Activated CD4-positive, alpha-beta T cell treated with anti-CD3 and anti-CD28 coated beads, Interleukin-10, Interleukin-2, amounts not matched to agents 100 ng/mL and 50 ng/mL, durations not matched to agents 16 hours and 8 hours (primary cell): ENCODE results near the gene CFAP74.
"Not testable (repeated sequence)": the region's sequence is repeated elsewhere in the genome, so short reads cannot be mapped to it uniquely, and the experiment has no call there.

ENCODE experiments used
- DNase-seq: peaks from one replicate; pipeline ENCODE4 v3.0.0-alpha.2; 2020

CFAP74 gene

DNA sequence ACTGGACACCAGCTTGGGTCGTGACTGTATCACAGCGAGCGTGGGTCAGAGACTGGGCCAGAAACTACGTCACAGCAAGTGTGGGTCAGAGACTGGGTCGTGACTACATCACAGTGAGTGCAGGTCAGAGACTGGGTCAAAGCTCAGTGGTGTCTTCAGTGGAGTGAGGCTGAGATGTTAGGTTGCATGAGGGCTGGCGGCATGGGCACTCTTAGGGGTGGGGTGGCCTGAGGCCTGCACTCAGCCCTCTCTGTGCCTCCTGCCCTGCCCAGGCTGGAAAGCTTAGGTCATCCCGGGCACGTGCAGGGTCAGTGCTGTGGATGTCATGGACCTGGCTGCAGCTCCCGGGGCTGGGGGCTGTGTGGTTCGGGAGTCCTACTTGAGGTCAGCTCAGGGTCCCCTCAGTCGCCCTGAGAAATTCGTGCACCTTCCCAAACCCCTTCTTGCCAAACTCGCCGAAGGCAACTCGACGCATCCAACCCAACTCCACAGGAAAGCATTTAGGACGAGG lies 19.0 kb downstream of the CFAP74 start:
- DNase-seq, result no peak

DNA sequence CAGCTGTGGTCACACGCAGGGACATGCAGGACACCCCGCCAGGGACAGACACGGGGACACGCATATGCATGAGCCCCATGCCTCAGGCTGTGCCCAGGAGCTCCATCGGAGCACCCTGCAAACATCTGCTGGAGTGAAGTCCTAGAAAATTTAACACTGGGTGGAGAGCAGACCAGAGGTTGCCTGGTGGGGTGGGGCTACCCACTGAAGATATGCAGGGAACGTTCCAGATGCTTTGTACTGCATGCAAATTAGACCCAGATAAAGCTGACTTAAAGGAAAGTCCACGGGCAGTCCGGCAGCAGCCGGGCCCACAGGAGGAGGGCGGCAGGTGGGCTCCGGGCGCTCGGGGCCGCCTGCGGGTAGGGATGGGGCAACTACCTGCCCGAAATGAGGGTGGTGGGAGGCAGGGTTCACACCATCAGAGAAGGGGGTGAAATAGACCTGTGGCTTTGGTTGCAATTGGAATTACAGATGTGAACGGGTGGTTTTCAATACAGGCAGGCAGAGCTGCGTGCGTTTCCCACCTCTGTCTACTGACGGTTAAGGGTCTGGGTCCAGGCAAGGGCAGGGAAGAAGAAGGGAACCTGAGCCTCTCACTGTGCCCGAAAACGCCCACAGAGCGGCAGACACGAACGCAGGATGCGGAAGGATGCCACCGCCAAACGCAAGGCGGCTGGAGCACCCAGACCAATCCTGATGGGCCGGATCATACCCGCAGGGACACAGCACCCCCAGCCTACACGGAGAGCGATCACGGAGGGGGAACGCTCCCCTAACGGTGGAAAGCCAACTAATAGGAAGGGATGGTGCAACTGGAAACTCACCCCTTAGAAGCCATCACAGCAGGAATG lies 21.0 kb downstream of the CFAP74 start:
- DNase-seq, result no peak

DNA sequence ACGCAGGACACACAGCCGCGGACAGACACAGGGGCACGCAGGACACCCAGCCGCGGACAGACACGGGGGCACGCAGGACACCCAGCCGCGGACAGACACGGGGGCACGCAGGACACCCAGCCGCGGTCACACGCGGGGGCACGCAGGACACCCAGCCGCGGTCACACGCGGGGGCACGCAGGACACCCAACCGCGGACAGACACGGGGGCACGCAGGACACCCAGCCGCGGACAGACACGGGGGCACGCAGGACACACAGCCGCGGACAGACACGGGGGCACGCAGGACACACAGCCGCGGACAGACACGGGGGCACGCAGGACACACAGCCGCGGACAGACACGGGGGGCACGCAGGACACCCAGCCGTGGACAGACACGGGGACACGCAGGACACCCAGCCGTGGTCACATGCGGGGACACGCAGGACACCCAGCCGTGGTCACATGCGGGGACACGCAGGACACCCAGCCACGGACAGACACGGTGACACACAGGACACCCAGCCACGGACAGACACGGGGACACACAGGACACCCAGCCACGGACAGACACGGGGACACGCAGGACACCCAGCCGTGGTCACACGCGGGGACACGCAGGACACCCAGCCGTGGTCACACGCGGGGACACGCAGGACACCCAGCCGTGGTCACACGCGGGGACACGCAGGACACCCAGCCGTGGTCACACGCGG lies 21.8 kb downstream of the CFAP74 start:
- not testable (repeated sequence) for DNase-seq

DNA sequence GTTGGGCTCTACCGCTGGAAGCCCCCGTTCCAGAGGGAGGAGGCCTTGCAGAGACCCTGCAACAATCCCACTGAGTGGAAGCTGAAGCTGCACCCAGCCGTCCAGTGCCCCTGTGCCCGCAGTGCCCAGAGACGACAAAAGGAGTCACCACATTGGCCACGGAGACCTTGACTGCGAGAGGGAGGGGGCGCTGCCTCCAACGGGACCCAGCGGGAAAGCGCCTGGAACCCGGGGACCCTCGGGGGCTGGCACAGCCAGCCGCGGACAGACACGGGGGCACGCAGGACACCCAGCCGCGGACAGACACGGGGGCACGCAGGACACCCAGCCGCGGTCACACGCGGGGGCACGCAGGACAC lies 22.5 kb downstream of the CFAP74 start:
- DNase-seq, result no peak

DNA sequence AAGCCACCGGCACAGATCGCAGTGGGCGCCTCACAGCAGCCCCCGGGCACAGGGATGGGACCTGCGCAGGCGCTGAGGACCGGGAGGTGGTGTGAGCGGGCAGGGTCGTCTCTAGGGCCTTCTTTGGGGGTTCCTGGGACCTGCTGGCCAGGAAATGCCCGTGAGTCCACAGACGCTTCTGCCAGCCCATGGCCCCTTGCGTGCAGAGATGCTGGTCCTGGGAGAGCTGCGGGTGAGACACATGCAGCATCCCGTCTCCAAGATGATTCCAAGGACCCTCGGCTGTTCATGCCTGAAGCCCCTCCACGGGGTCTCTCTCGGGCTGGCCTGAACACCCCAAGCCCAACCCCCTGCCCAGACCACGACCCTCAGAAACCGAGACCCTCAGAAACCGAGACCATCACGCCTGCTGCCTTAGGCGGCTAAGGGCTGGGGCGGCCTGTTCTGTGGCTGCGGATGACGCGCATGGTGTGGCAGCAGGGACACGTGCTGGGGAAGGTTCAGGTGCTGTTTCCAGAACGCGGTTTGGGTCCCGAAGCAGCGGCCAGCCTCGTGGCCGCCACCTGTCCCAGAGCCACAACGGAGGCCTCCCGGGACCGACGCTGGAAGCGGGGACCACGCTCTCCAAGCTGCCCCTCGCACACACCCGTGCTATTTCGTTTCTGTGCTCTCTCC lies 23.0 kb downstream of the CFAP74 start:
- no peak for DNase-seq

DNA sequence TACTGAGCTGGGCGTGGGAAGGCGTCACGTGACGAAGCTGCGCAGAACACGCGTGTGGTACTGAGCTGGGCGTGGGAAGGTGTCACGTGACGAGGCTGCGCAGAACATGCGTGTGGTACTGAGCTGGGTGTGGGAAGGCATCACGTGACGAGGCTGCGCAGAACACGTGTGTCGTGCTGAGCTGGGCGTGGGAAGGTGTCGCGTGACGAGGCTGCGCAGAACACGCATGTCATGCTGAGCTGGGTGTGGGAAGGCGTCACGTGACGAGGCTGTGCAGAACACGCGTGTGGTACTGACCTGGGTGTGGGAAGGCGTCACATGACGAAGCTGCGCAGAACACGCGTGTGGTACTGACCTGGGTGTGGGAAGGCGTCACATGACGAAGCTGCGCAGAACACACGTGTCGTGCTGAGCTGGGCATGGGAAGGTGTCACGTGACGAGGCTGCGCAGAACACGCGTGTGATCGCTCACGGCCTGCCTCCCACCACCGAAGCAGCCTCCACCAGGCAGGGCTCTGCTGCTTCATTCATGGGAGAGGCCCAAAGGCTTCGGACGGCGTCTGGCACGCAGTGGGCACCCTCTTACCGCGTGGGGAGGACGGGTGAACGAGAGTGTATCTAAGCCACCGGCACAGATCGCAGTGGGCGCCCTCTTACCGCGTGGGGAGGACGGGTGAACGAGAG lies 24.0 kb downstream of the CFAP74 start:
- DNase-seq, result no peak

DNA sequence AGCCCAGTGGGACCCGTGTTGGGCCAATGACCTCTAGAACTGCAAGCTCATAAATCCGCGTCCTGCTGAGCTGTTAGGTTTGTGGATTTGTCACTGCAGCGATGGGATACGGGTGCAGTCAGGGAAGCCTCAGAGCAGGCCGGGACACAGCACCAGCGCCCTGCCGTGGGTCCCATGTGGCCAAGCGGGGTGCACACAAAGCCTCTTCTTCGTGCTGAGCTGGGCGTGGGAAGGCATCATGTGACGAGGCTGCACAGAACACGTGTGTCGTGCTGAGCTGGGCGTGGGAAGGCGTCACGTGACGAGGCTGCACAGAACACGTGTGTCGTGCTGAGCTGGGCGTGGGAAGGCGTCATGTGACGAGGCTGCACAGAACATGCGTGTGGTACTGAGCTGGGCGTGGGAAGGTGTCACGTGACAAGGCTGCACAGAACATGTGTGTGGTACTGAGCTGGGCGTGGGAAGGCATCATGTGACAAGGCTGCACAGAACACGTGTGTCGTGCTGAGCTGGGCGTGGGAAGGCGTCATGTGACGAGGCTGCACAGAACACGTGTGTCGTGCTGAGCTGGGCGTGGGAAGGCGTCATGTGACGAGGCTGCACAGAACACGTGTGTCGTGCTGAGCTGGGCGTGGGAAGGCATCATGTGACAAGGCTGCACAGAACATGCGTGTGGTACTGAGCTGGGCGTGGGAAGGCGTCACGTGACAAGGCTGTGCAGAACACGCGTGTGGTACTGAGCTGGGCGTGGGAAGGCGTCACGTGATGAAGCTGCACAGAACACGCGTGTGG lies 24.7 kb downstream of the CFAP74 start:
- not testable (repeated sequence) for DNase-seq

DNA sequence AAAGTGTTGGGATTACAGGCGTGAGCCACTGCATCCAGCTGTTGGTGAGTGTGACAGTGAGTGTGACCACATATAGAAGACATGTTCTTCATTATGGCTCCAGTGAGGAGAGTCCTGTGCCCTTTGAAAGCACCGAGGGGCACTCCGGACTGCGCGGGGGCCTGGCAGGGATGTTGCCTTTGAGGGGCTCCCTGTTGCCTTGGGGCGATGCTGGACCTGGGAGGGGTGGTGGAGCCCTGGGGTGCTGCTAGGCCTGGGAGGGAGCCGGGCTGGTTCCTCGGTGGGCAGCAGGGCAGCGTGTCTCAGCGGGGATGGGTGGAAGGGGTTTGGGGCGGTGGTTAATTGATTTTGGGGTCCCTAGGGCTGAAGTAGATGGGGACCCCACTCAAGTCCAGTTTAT lies 25.5 kb downstream of the CFAP74 start:
- DNase-seq, result no peak

DNA sequence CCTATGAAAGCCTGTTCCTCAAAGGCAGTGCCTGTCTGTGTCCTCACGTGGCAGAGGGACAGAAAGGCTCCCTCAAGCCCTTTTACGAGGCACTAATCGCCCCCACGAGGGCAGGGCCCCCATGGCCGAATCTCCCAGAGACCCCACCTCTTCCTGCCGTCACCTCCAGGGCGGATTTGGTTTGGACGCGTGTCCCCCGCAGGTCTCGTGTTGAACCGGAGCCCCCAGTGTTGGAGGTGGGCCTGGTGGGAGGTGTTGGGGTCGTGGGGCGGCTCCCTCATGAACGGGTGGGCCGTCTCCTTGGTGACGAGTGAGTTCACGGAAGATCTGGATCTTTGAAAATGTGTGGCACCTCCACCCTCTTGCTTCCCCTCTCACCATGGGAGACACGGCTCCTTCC lies 27.6 kb downstream of the CFAP74 start:
- no peak for DNase-seq

DNA sequence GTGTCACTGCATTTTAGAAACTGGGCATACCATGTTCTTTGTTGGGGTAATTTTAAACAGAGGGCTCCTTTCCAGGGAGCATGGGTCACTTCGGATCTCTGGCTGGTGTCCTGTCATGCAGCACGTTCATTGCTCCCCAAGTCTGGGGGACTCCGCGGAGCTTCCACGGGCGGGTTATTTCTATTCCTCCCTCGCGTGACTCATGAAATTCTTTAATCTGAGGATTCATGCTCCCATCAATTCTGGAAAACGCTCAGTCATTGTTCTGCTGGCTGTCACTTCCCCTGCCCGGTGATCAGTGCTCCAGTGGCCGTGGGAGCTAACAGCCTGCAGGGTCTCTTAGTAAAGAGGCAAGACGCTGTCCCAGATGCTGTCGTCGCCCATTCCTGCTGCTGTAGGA lies 28.1 kb downstream of the CFAP74 start:
- no peak for DNase-seq

DNA sequence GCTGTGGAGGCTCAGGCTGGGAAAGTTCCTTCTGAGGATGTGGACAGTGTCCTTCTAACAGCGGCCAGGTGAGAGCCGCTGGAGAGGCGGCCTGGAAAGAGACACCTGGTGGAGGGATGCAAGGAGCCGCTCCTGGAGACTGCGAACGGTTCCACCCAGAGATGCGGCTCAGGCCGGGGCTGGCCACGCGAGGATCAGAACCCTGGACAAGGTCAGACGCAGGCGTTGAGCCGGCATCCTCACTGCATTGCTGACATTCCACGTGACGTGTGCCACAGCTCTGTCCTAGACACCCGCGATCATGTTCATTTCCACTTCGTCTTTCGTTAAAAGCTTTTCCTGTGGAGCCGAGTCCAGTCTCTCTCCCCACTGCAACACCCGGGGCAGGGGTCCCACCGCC lies 28.8 kb downstream of the CFAP74 start:
- DNase-seq, result no peak

DNA sequence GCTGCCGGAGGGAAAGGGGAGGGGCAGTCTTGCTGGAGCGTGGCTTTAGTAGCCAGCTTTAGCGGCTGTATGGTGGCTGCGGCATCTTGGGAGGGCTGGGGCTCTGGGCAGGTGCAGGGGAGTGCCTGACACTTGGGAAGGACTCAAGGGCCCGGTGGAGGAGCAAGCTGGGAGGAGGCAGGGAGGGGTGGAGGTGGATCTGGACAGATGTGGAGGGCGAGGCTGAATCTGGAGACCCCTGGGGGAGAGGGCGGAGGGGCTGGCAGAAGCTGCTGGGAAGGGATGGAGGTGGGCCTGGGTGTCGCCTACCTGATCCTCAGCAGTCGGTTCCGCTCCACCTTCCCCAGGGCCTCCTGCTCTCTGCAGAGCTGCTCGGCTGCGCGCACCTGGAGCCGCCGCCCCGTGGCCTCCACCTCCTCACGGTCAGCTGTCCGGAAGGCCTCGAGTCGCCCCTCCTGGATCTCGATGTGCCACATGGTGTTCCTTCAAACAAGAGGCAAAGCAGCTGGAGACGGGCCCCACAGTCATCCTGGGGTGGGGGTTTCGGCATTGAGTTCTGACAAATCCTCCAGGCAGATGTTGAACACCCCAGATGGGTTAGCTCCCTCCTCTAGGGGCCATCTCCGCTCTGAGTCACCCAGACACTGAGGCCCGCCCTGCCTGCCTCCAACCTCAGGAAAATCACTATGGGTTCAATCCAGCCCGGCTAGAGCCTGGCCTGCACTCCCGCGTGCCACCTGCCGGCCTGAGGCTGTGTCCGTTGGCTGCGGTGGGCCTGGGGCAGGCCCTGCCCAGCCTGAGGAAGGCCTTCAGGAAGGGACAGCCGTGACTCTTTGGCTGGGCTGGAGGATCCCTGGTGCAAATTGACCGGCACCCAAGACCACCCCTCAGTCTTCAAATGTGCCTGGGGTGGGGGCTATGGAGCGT lies 29.6 kb downstream of the CFAP74 start:
- DNase-seq, result no peak

DNA sequence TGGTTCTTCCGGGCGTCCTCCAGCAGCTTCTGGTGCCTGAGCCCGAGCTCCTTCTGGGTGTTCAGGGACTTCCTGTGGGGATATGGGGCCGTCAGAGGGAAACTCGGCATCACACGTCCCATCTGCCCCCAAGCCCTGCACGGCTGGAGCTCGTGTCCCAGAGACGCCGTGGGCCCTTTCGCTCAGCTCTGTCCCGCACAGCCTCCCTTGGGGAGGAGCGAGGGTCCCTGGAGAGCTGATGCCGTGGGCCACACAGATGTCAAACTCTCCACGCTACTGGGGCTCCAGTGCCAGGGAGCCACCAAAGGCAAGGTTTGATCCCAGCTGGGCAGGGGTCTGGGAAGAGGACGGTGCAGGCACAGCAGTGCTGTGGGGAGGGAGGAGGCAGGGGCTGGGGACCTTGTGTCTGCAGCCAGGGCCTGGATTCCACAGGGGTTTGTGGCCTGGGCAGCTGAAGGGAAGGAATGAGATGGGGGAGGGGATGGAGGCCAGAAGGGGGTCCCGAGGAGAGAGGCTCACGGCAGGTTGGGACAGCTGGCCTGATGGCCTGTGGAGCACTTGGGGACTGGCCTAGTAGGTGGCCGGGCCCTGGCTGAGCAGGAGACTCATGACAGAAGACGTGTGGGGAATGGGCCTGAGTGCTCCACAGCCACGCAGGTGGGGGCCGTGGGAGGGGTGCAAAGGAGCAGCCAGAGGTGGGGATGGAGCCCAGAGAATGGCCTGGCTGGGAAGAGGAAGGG lies 30.4 kb downstream of the CFAP74 start:
- DNase-seq, result no peak

DNA sequence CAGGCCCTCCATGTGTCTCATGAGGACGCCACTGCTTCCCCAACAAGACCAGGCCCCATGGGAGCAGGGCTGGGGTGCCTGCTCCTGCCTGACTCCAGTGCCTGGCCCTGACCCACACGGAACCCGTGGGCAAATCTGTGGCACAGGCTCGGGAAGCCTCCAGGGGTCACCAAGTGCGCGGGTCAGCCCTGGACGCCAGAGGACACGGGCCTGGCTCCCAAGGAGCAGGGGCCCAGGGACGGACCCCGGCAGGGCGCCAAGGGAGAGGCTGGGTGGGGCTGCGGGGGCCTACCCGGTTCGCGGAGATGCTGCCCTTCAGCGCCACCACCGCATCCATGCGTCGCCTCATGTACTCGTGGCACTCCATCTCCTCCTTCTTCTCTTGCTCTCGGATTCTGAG lies 31.9 kb downstream of the CFAP74 start:
- DNase-seq, result no peak

DNA sequence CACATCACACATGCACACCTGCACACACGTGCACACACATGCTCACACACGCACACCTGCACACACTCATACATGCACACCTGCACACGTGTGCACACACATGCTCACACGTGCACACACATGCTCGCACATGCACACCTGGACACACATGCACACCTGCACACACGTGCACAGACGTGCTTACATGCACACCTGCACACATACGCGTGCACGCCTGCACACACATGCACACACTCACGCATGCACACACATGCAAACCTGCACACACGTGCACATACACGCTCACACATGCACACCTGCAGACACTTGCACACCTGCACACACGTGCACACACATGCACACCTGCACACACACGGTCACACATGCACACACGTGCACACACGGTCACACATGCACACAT lies 32.6 kb downstream of the CFAP74 start:
- DNase-seq, result no peak

DNA sequence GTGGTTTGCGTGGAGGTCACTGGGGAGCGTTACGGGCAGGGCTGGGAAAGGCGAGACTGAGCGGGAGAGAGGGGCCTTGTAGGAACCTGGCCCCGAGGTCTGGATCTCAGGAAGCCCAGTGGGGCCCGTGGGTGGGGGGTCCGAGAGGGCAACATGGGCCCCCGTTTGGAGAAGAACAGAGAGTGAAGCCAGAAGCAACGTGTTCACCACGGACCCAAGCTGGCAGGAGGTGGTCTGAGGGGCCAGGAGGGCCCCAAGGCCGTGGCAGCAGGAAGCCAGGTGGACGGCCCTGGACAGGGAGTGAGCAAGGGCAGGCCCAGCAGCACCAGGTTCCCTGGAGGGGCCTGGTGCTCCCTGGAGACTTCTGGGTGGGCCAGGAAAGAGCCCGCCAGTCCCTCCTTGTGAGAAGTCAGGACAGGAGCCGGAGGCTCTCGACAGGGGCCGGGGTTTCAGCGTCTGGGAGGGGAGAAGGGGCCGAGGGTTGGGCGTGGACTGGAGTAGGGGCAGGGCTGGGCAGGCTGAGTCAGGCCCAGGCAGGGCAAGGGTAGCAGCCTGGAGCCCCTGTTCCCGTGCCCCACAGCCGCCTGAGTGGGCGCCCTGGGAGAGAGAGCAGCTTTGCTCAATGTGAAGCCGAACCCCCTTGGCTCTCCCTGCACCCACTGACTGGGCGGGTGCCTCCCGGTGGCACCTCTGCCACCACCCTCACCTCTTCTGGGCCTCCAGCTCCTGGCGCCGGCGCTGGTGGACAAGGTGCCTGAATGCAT lies 33.5 kb downstream of the CFAP74 start:
- no peak for DNase-seq

DNA sequence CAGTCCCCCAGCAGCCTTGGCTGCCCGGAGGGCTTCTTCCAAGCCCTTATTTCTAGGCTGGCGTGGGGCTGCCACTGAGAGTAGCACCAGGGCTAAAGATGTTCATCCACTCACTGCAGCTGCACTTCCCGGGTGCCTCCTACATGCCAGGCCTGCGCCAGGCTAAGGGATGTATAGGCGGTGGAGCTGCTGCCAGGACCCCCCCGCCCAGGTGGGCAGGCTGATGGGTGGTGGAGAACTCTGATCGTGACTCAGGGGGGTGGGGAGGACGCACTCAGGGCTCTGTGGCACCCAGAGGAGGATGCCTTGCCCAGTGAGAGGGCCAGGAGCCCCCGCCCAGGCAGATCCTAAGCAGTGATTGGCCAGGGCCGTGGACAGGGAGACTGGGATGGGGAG lies 34.1 kb downstream of the CFAP74 start:
- DNase-seq, result no peak

DNA sequence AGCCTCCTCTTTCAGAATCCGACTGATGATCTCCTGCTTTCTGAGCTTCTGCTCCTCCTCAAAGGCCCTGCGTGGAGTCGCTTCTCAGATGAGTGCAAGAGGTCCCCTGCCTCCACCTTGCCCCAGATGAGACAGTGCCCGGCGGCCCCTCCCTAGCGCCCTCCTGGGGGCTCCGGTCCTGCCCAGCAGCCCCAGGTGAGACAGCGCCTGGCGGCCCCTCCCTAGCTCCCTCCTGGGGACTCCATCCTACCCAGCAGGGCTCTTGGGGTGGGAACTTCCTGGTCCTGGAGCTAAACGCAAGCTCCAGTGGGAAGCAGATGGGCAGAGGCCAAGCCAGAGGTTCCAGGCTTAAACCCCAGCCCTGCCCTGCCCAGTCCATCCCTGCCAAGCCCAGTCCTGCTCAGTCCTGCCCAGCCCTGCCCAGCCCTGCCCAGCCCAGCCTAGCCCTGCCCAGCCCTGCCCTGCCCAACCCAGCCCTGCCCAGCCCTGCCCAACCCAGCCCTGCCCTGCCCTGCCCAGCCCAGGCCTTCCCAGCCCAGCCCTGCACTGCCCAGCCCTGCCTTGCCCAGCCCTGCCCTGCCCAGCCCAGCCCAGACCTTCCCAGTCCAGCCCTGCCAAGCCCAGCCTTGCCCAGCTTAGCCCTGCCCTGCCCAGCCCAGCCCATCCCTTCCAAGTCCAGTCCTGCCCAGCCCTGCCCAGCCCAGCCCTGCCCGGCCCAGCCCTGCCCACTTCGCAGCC lies 34.6 kb downstream of the CFAP74 start:
- DNase-seq, result no peak

DNA sequence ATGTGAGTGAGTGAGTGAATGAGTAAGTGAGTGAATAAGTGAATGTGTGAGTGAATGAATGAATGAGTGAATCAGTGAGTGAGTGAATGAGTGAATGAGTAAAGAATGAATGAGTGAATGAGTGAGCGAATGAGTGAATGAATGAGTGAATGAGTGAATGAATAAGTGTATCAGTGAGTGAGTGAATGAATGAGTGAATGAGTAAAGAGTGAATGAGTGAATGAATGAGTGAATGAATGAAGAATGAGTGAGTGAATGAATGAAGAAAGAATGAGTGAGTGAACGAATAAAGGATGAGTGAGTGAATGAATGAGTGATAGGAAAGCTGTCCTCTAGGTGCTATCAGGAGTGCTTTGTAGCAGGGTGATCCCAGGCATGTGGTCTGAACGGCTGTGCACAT lies 35.7 kb downstream of the CFAP74 start:
- DNase-seq, result no peak
